PC-9 (cell line): ENCODE data around the gene ADAMTS6. TPM values are rescaled to one million over a fixed set of nuclear protein-coding genes. Genes with fewer than 3 reads are reported as not detected.

ENCODE experiments used
- BruUV-seq: library from RNA; stranded (reverse); fragments of 400-500 nt; replicated peaks from 2 replicates; lab custom pipeline; 2021; lab: Mats Ljungman, UMichigan
- CTCF ChIA-PET: fragments of 300-600 bp; sonication (Branson Sonifier 250); formaldehyde crosslinking; loops from one replicate; lab custom pipeline; 2022; ENCODE audit warnings: antibody characterized with exemption; lab: Charles Lee
- POLR2A ChIA-PET: fragments of 300-600 bp; sonication (Branson Sonifier 250); formaldehyde crosslinking; loops from one replicate; lab custom pipeline; 2022; ENCODE audit warnings: antibody characterized with exemption; ENCODE audit not compliant: unreplicated experiment; lab: Charles Lee
- DNase-seq, 2 experiments: peaks; one replicate each; pipeline versions ENCODE4 v3.0.0 to v3.0.0-alpha.2; 2015 to 2022; ENCODE audit warnings: mixed read lengths in 1 of 2
- H2AFZ ChIP-seq: fragments of 200-600 bp; sonication (generic); 2 replicates; pipeline ENCODE4 v1.8.1; 2017; ENCODE audit warnings: antibody characterized with exemption
- H3F3A ChIP-seq: fragments of 200-600 bp; sonication (generic); 2 replicates; pipeline ENCODE4 v1.8.1; 2017; ENCODE audit warnings: antibody characterized with exemption, mild to moderate bottlenecking, low read depth; ENCODE audit not compliant: insufficient read depth
- H3K27ac ChIP-seq: fragments of 200-600 bp; sonication (generic); 2 replicates; pipeline ENCODE4 v1.6.1; 2016; ENCODE audit warnings: mixed run types
- H3K27me3 ChIP-seq: fragments of 200-600 bp; sonication (generic); 2 replicates; pipeline ENCODE4 v1.6.1; 2016; ENCODE audit warnings: low read depth, mixed run types; ENCODE audit not compliant: insufficient read depth
- H3K36me3 ChIP-seq: fragments of 200-600 bp; sonication (generic); 2 replicates; pipeline ENCODE4 v1.6.1; 2016; ENCODE audit warnings: low read depth, mixed run types
- H3K4me1 ChIP-seq: fragments of 200-600 bp; sonication (generic); replicated peaks from 2 replicates; pipeline ENCODE4 v1.6.1; 2016; ENCODE audit warnings: mixed run types; ENCODE audit not compliant: insufficient read depth
- H3K4me2 ChIP-seq: fragments of 200-600 bp; sonication (generic); 2 replicates; pipeline ENCODE4 v1.6.1; 2017; ENCODE audit warnings: mixed run types
- H3K4me3 ChIP-seq: fragments of 200-600 bp; sonication (generic); 2 replicates; pipeline ENCODE4 v1.6.1; 2016; ENCODE audit warnings: mixed run types
- H3K79me2 ChIP-seq: fragments of 200-600 bp; sonication (generic); 2 replicates; pipeline ENCODE4 v1.6.1; 2017; ENCODE audit warnings: low read depth, mixed run types
- H3K9me2 ChIP-seq: fragments of 200-600 bp; sonication (generic); 2 replicates; pipeline ENCODE4 v1.8.1; 2017; ENCODE audit warnings: mild to moderate bottlenecking; ENCODE audit not compliant: insufficient read depth
- H3K9me3 ChIP-seq: fragments of 200-600 bp; sonication (generic); 2 replicates; pipeline ENCODE4 v1.8.1; 2016; ENCODE audit warnings: low read depth; ENCODE audit not compliant: insufficient read depth
- H4K20me1 ChIP-seq: fragments of 200-600 bp; sonication (generic); 2 replicates; pipeline ENCODE4 v1.8.1; 2017; ENCODE audit not compliant: insufficient read depth
- CTCF ChIP-seq: fragments of 200-600 bp; sonication (generic); conservative IDR thresholded peaks from 2 replicates; pipeline ENCODE4 v1.6.1; 2017; ENCODE audit warnings: mixed run types, antibody characterized with exemption, mild to moderate bottlenecking, moderate library complexity
- EZH2 ChIP-seq: fragments of 200-600 bp; sonication (generic); IDR thresholded peaks from 2 replicates; pipeline ENCODE4 v1.8.0; 2017; ENCODE audit warnings: antibody characterized with exemption, low read depth
- intact Hi-C: fragments of 100-400 bp; cut with micrococcal nuclease; formaldehyde crosslinking; loops from one replicate; pipeline ENCODE4 v1.10.0; 2022; ENCODE audit not compliant: unreplicated experiment
- total RNA-seq: library from RNA; stranded (reverse); gene quantifications from 2 replicates; pipeline ENCODE4 v1.2.3, GENCODE V29; 2021

ADAMTS6 gene
- total RNA-seq, 1 experiment from 2014 or later = 1.4 TPM

- Histone ChIP-seq H3K27me3 (no peaks in the 10 kb centered on the region), H3K9me3 (no peaks in the 10 kb centered on the region), H2AFZ (no peak overlapping the region), H3K27ac (no peak overlapping the region), H4K20me1 (no peaks in the 10 kb centered on the region), H3K4me1 (no peaks in the 10 kb centered on the region), H3F3A (no peaks in the 10 kb centered on the region), H3K36me3 (no peaks in the 10 kb centered on the region), H3K4me2 (no peak overlapping the region), H3K9me2 (no peaks in the 10 kb centered on the region; the same call in 1 of the 2 replicates), H3K4me3 (no peak overlapping the region), H3K79me2 (no peaks in the 10 kb centered on the region)
- POLR2A ChIA-PET = no interaction called here
- intact Hi-C loops = no loop called here
- BruUV-seq = no TSS peak
- no peak for DNase-seq
- CTCF ChIA-PET = no interaction called here
- TF ChIP-seq EZH2 (no peak), CTCF (no peak)
Observed at GRCh38 chr5:65108786-65109743, 372.7 kb downstream of the ADAMTS6 start.

- intact Hi-C loops = no loop called here
Observed at GRCh38 chr5:65105301-65105700, 376.4 kb downstream of the ADAMTS6 start.

GRCh38 chr5:65104831-65105230 is 376.9 kb downstream of the ADAMTS6 start:
- no TSS peak for BruUV-seq
- Histone ChIP-seq H3K4me2 (no peak overlapping the region), H3K4me3 (no peak overlapping the region), H3K27ac (no peak overlapping the region), H3K4me1 (peaks cover 7% of the 10 kb centered on the region; the same call in 1 of the 2 replicates), H3K9me3 (no peaks in the 10 kb centered on the region), H3K36me3 (no peaks in the 10 kb centered on the region), H3K27me3 (no peaks in the 10 kb centered on the region), H3K9me2 (no peaks in the 10 kb centered on the region), H3K79me2 (no peaks in the 10 kb centered on the region), H4K20me1 (no peaks in the 10 kb centered on the region), H2AFZ (no peak overlapping the region), H3F3A (no peaks in the 10 kb centered on the region)
- ChIA-PET CTCF (no interaction called here), POLR2A (no interaction called here)
- no peak for DNase-seq
- no peak for TF ChIP-seq CTCF
- TF ChIP-seq EZH2 = no peak
- intact Hi-C loops = loop anchor here (5.0 kb wide), 2 partner anchors 92 to 148 kb away; no protein-coding TSS in a partner anchor

More at GRCh38 chr5:65105301-65105700, 376.4 kb downstream of the ADAMTS6 start:
- no peak overlapping the region for H3K4me2 ChIP-seq
- no peaks in the 10 kb centered on the region for H3F3A ChIP-seq
- POLR2A ChIA-PET = no interaction called here
- CTCF ChIA-PET = no interaction called here
- no TSS peak for BruUV-seq
- no peaks in the 10 kb centered on the region for H3K36me3 ChIP-seq
- no peaks in the 10 kb centered on the region for H3K27me3 ChIP-seq
- H3K79me2 ChIP-seq = no peaks in the 10 kb centered on the region
- peaks cover 7% of the 10 kb centered on the region; the same call in 1 of the 2 replicates for H3K4me1 ChIP-seq
- H3K9me2 ChIP-seq = no peaks in the 10 kb centered on the region
- no peaks in the 10 kb centered on the region for H4K20me1 ChIP-seq
- no peaks in the 10 kb centered on the region for H3K9me3 ChIP-seq
- TF ChIP-seq CTCF (no peak), EZH2 (no peak)
- no peak overlapping the region for H2AFZ ChIP-seq
- no peak overlapping the region for H3K27ac ChIP-seq
- no peak overlapping the region for H3K4me3 ChIP-seq
- DNase-seq = no peak
